Testis (tissue), 3 donors: ENCODE results near the gene CCDC47. TPM values are rescaled to one million over a fixed set of nuclear protein-coding genes. Genes with fewer than 3 reads are reported as not detected.

Experiments used
- DNase-seq: peaks from one replicate; pipeline ENCODE4 v3.0.0-alpha.2; 2019
- H3K27ac ChIP-seq, 2 donors: fragments of 200-600 bp; sonication (generic); one replicate each; pipeline ENCODE4 v1.5.1; 2019
- H3K27me3 ChIP-seq: fragments of 200-600 bp; sonication (generic); one replicate; pipeline ENCODE4 v1.5.1; 2019
- H3K36me3 ChIP-seq: fragments of 200-600 bp; sonication (generic); one replicate; pipeline ENCODE4 v1.5.1; 2017; ENCODE audit warnings: low read depth; ENCODE audit errors: missing control alignments
- H3K4me1 ChIP-seq: fragments of 200-600 bp; sonication (generic); one replicate; pipeline ENCODE4 v1.5.1; 2019
- H3K4me3 ChIP-seq, 2 donors: fragments of 200-600 bp; sonication (generic); one replicate each; pipeline ENCODE4 v1.5.1; 2017 to 2019
- H3K9me3 ChIP-seq: fragments of 200-600 bp; sonication (generic); one replicate; pipeline ENCODE4 v1.5.1; 2017
- CTCF ChIP-seq, 3 experiments: fragments of 450-650 bp in 2 of 3; fragments of 200-600 bp in 1 of 3; sonication (generic) in 1 of 3; IDR thresholded peaks; one replicate each; pipeline ENCODE4 v1.5.1; 2016 to 2019; ENCODE audit warnings: antibody characterized with exemption in 3 of 3, mild to moderate bottlenecking in 2 of 3, moderate library complexity in 1 of 3
- POLR2A ChIP-seq: fragments of 450-650 bp; IDR thresholded peaks from one replicate; pipeline ENCODE4 v1.6.1; 2017; ENCODE audit warnings: antibody characterized with exemption, mild to moderate bottlenecking, moderate library complexity
- WGBS, 2 donors: methylation state at CpG; one replicate each; pipeline ENCODE4 v1.1.5; 2018; 5-methylcytosine and 5-hydroxymethylcytosine counted together
- intact Hi-C: fragments of 100-400 bp; cut with DNase I; formaldehyde crosslinking; loops from one replicate; pipeline ENCODE4 v1.15.1; 2023; ENCODE audit warnings: low total_unique reads
- polyA plus RNA-seq: library from polyadenylated mRNA; stranded (reverse); fragments of 350-450 nt; fragmentation: Illumina TruSeq; extraction: RNeasy Lipid Tissue Mini Kit (QIAGEN cat#74804); gene quantifications from one replicate; pipeline ENCODE4 v1.2.3, GENCODE V29; 2014; ENCODE audit warnings: low read depth, low replicate concordance; ENCODE audit not compliant: insufficient read depth
- total RNA-seq, 2 donors: library from RNA; depleted of rRNA; stranded (reverse); fragments of >200 nt; gene quantifications; one replicate each; pipeline ENCODE4 v1.2.3, GENCODE V29; 2016

The CCDC47 gene
- total and polyA plus RNA-seq, 3 donors from 2014 or later: 52.4 to 68.0 (median 65.7) TPM

DNA sequence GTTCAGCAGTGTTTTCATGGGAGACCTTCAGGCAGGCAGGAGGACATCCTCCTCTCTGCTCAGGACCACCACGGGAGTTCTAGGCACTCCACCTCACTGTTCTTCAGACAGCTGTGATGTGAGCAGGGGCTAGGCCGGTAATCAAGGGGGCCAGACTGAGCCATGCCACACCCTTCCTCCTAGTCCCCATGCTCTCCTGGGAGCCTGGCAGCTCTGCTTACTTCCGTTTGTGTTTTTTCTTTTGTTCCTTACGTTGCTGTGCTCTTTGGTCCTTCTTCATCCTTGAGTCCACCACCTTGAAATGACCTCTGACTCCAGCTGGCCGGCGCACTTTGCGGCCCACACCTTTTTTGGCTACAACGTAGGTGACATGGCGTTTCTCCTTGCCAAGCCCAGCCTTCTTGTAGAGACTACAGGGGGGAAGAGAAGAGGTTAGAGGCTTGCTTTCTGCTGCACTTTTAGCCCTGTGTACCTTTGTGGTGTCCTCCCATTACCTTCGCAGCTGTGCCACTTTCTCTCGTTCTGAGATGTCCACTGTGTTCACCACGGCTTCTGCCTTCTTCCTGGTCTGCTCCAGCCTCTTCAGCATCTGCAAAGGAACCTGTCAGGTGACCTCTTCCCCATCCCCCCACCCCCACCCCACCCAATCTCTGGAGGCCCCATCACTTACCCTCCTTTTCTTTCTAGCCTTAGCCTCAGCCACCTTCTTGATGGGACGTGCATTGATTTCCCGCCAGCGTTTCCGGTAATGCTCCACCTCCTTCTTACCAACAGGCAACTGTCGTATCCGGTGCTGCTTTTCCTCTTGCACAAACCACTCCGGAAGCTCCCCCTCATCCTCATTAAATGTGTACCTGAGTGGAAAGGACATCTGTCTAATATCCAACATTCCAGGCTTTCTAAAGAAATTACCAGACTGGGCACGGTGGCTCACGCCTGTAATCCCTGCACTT, 46.5 kb upstream of the CCDC47 start:
- intact Hi-C loops: loop anchor here (10.0 kb wide), 2 partner anchors 45 to 195 kb away; partner anchors contain the start of genes CCDC47, DDX42 and MAP3K3
- H3K27ac ChIP-seq: no peak overlapping the region
- no peak for TF ChIP-seq POLR2A
- no peak for TF ChIP-seq CTCF (IDR thresholded peaks at IDR 0.05)
- no peaks in the 10 kb centered on the region for H3K36me3 ChIP-seq
- no peaks in the 10 kb centered on the region for H3K4me1 ChIP-seq
- DNase-seq: no peak
- no peak overlapping the region for H3K4me3 ChIP-seq
- WGBS, 2 donors: 71 to 74% methylated on average over 21 of the region's 21 CpGs
- no peaks in the 10 kb centered on the region for H3K27me3 ChIP-seq
- H3K9me3 ChIP-seq: no peaks in the 10 kb centered on the region

DNA sequence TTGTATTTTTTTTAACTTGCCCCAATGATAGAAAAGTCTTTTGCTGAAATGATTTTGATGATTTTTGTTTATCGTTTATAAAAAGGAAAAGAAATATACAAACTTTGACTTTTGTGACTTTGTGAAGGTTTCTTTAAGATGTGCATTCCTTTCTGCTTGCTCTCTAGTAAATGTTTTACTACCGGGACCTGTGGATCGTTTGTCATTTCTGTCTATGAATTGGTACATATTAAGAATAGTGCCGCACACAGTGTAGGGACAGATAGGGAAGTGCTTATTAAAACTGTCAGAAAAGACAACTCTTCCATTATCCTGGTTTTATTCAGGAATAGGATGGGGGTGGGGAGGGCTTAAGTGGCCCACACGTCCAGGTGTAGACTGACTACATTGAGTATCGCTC, 45.7 kb upstream of the CCDC47 start:
- TF ChIP-seq CTCF (IDR thresholded peaks at IDR 0.05) (no peak), POLR2A (no peak)
- H3K36me3 ChIP-seq: no peaks in the 10 kb centered on the region
- no peaks in the 10 kb centered on the region for H3K27me3 ChIP-seq
- intact Hi-C loops: loop anchor here (10.0 kb wide), 1 partner anchor 194 kb away; the partner anchor contains the start of gene MAP3K3
- no peak overlapping the region for H3K4me3 ChIP-seq
- H3K9me3 ChIP-seq: no peaks in the 10 kb centered on the region
- DNase-seq: no peak
- 78% methylated on average over 6 of the region's 6 CpGs for WGBS, 2 donors
- no peaks in the 10 kb centered on the region for H3K4me1 ChIP-seq
- no peak overlapping the region for H3K27ac ChIP-seq

DNA sequence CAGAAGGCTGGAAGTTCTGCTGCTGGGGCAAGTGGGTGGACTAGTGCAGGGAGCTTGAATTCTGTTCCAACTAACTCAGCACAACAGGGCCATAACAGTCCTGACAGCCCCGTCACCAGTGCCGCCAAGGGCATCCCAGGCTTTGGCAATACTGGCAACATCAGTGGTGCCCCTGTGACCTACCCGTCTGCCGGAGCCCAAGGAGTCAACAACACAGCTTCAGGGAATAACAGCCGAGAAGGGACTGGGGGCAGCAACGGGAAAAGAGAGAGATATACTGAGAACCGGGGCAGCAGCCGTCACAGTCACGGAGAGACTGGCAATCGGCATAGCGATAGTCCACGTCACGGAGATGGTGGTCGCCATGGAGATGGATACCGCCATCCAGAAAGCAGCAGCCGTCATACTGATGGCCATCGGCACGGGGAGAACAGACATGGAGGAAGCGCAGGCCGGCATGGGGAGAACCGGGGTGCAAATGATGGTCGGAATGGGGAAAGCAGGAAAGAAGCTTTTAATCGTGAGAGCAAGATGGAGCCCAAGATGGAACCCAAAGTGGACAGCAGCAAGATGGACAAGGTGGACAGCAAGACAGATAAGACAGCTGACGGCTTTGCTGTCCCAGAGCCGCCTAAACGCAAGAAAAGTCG, 44.5 kb upstream of the CCDC47 start:
- no peaks in the 10 kb centered on the region for H3K36me3 ChIP-seq
- no peak for TF ChIP-seq CTCF (IDR thresholded peaks at IDR 0.05)
- no peak for TF ChIP-seq POLR2A
- no peak overlapping the region for H3K4me3 ChIP-seq
- H3K27ac ChIP-seq: no peak overlapping the region
- H3K4me1 ChIP-seq: no peaks in the 10 kb centered on the region
- H3K27me3 ChIP-seq: no peaks in the 10 kb centered on the region
- 92% methylated on average over 26 to 27 of the region's 27 CpGs for WGBS, 2 donors
- intact Hi-C loops: loop anchor here (10.0 kb wide), 1 partner anchor 193 kb away; the partner anchor contains the start of gene MAP3K3
- DNase-seq: no peak
- no peaks in the 10 kb centered on the region for H3K9me3 ChIP-seq

DNA sequence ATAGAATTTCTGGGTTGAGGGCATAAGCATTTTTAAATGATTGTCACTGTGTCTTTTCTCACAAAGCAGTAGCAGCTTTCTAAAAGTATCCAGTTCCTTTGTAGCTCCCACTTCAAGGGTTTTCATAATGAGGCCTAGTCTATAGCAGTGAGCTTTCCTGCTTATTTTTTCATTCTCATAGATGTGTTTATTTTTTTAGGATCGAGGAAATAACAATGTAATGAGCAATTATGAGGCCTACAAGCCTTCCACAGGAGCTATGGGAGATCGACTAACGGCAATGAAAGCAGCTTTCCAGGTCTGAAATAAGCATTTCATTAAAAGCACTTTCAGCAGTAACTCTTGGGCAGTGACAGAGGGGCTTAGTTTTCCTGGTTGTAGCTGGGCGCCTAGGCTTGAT, 43.3 kb upstream of the CCDC47 start:
- Histone ChIP-seq H3K4me3 (no peak overlapping the region), H3K36me3 (no peaks in the 10 kb centered on the region), H3K27me3 (no peaks in the 10 kb centered on the region), H3K27ac (no peak overlapping the region), H3K4me1 (no peaks in the 10 kb centered on the region), H3K9me3 (no peaks in the 10 kb centered on the region)
- intact Hi-C loops: loop anchor here (10.0 kb wide), 1 partner anchor 192 kb away; the partner anchor contains the start of gene MAP3K3
- no peak for DNase-seq
- TF ChIP-seq POLR2A (no peak), CTCF (IDR thresholded peaks at IDR 0.05) (no peak)
- WGBS, 2 donors: 88 to 95% methylated on average over 4 of the region's 4 CpGs
